ENCODE measurements around the gene LPAR2.

DNA sequence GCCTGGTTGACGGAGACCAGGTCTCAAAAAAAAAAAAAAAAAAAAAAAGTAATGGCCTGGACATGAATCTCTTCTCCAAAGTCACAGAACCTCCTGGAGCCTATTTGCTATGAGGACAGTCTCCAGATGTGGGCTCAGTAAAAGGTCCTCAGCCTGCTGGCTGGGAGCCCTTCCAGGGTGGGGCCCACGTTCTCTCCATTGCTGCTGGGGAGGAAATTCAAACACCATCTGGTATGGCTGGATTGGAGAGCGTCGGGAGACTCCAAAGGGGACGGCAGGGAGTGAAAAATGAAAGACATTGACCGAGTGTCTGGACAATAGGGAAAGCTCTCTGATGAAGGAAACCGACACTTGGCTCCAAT lies 8.2 kb downstream of the LPAR2 start:
- TF ChIP-seq CTCF (IDR thresholded peaks at IDR 0.05; ENCODE audit: low read length) = no peak
- TF ChIP-seq EZH2 (IDR thresholded peaks at IDR 0.05; ENCODE audit: borderline replicate concordance, low read length) = no peak

All from OCI-LY1 (cell line).